Breast epithelium (tissue), 3 donors: ENCODE results near the gene ITLN1.

ENCODE experiments used
- CTCF ChIP-seq, 3 donors: fragments of 450-650 bp; IDR thresholded peaks; one replicate each; pipeline ENCODE4 v1.5.1; 2016 to 2017; ENCODE audit warnings: antibody characterized with exemption in 3 of 3, mild to moderate bottlenecking in 3 of 3, moderate library complexity in 3 of 3
- POLR2A ChIP-seq: fragments of 450-650 bp; IDR thresholded peaks from one replicate; pipeline ENCODE4 v1.6.1; 2016; ENCODE audit warnings: antibody characterized with exemption, mild to moderate bottlenecking, moderate library complexity

- no peak for TF ChIP-seq CTCF (IDR thresholded peaks at IDR 0.05)
- TF ChIP-seq POLR2A: no peak
These were observed 23.0 kb upstream of the ITLN1 start for GRCh38 chr1:160907976-160908375.
